H1 (cell line): ENCODE results near the gene METTL9. TPM values are rescaled to one million over a fixed set of nuclear protein-coding genes. Genes with fewer than 3 reads are reported as not detected.
"Not testable (repeated sequence)": the region's sequence is repeated elsewhere in the genome, so short reads cannot be mapped to it uniquely, and the experiment has no call there.

Experiments used
- CTCF ChIA-PET: fragments of 300-600 bp; sonication (Branson Sonifier 250); formaldehyde crosslinking; loops from one replicate; lab custom pipeline; 2021; ENCODE audit not compliant: partially characterized antibody; lab: Charles Lee
- POLR2A ChIA-PET: fragments of 300-600 bp; sonication (Branson Sonifier 250); formaldehyde crosslinking; loops from one replicate; lab custom pipeline; 2021; ENCODE audit warnings: inconsistent platforms; ENCODE audit not compliant: partially characterized antibody; lab: Charles Lee
- DNase-seq, 2 experiments: peaks; one replicate each; pipeline versions ENCODE4 v3.0.0 to v3.0.0-alpha.2; 2010 to 2022; ENCODE audit warnings: low spot score in 2 of 2, low read depth in 1 of 2, mixed read lengths in 1 of 2
- FAIRE-seq: peaks from 2 replicates; lab custom pipeline; 2011; peaks lifted over from hg19 to GRCh38; lab: Jason Lieb, UNC
- H2AFZ ChIP-seq: 2 replicates; pipeline ENCODE4 v1.8.1; 2012; ENCODE audit warnings: low read length, inconsistent platforms
- H2AK5ac ChIP-seq: 2 replicates; pipeline ENCODE4 v1.6.1; 2013; ENCODE audit warnings: low read depth, low read length
- H2BK120ac ChIP-seq: replicated peaks from 2 replicates; pipeline ENCODE3; 2013; ENCODE audit warnings: low read depth, low read length, inconsistent platforms
- H2BK12ac ChIP-seq: 2 replicates; pipeline ENCODE4 v1.6.1; 2013; ENCODE audit warnings: low read depth, low read length
- H2BK15ac ChIP-seq: 2 replicates; pipeline ENCODE4 v1.6.1; 2013; ENCODE audit warnings: low read length
- H2BK20ac ChIP-seq: 2 replicates; pipeline ENCODE4 v1.6.1; 2013; ENCODE audit warnings: low read length
- H2BK5ac ChIP-seq: 2 replicates; pipeline ENCODE4 v1.6.1; 2013; ENCODE audit warnings: low read depth, low read length
- H3K14ac ChIP-seq: 2 replicates; pipeline ENCODE4 v1.6.1; 2013; ENCODE audit warnings: inconsistent platforms; ENCODE audit not compliant: insufficient read length
- H3K18ac ChIP-seq: 2 replicates; pipeline ENCODE4 v1.6.1; 2013; ENCODE audit warnings: low read length; ENCODE audit errors: extremely low read depth
- H3K23ac ChIP-seq: 2 replicates; pipeline ENCODE4 v1.6.1; 2013; ENCODE audit warnings: inconsistent platforms; ENCODE audit not compliant: insufficient read length
- H3K23me2 ChIP-seq: 2 replicates; pipeline ENCODE4 v1.6.1; 2013; ENCODE audit warnings: low read depth, low read length
- H3K27ac ChIP-seq: 2 replicates; pipeline ENCODE4 v1.6.1; 2011; ENCODE audit warnings: low read depth, low read length, inconsistent platforms
- H3K27me3 ChIP-seq, 4 experiments: replicated peaks in 1 of 4; 1 replicate in 1 of 4; 2 replicates in 3 of 4; pipeline versions ENCODE4 v1.6.1 to v1.8.1; 2011 to 2013; ENCODE audit warnings: low read length in 3 of 4, mild to moderate bottlenecking in 3 of 4, inconsistent platforms in 2 of 4, mixed read lengths in 2 of 4, moderate library complexity in 1 of 4; ENCODE audit not compliant: control insufficient read depth in 3 of 4, insufficient read depth in 3 of 4; ENCODE audit errors: extremely low read depth in 1 of 4
- H3K36me3 ChIP-seq, 4 experiments: 2 replicates each; pipeline versions ENCODE4 v1.6.1 to v1.8.1; 2011 to 2013; ENCODE audit warnings: mild to moderate bottlenecking in 4 of 4, low read length in 3 of 4, moderate library complexity in 2 of 4, control low read depth in 1 of 4, inconsistent platforms in 1 of 4; ENCODE audit not compliant: insufficient read depth in 4 of 4, control insufficient read depth in 2 of 4
- H3K4ac ChIP-seq: replicated peaks from 2 replicates; pipeline ENCODE3; 2013; ENCODE audit warnings: low read length, low read depth, mixed read lengths, inconsistent platforms; ENCODE audit not compliant: insufficient read length
- H3K4me1 ChIP-seq, 4 experiments: replicated peaks in 1 of 4; 1 replicate in 1 of 4; 2 replicates in 3 of 4; pipeline versions ENCODE4 v1.6.1 to v1.8.1; 2011 to 2013; ENCODE audit warnings: low read length in 3 of 4, inconsistent platforms in 2 of 4, mixed read lengths in 1 of 4; ENCODE audit not compliant: insufficient read depth in 4 of 4, control insufficient read depth in 3 of 4
- H3K4me2 ChIP-seq, 2 experiments: 2 replicates each; pipeline versions ENCODE4 v1.6.1 to v1.8.1; 2011 to 2013; ENCODE audit warnings: low read depth in 2 of 2, low read length in 2 of 2, control low read depth in 1 of 2, inconsistent platforms in 1 of 2, mild to moderate bottlenecking in 1 of 2; ENCODE audit not compliant: insufficient read depth in 1 of 2
- H3K4me3 ChIP-seq, 4 experiments: fragments of 200-600, 300-600 bp in 1 of 4; sonication (generic), shearing (Covaris generic), sonication (Bioruptor Twin) in 1 of 4; 2 replicates each; pipeline versions ENCODE4 v1.5.1 to v1.8.1; 2011 to 2016; ENCODE audit warnings: low read length in 4 of 4, low read depth in 3 of 4, control low read depth in 2 of 4, inconsistent platforms in 2 of 4, mild to moderate bottlenecking in 2 of 4, mixed read lengths in 1 of 4, moderate library complexity in 1 of 4; ENCODE audit not compliant: insufficient read depth in 2 of 4; ENCODE audit errors: extremely low read depth in 1 of 4
- H3K56ac ChIP-seq: replicated peaks from 2 replicates; pipeline ENCODE3; 2013; ENCODE audit warnings: low read depth, mild to moderate bottlenecking, mixed read lengths, low read length, inconsistent platforms; ENCODE audit not compliant: insufficient read length
- H3K79me1 ChIP-seq: 2 replicates; pipeline ENCODE4 v1.6.1; 2013; ENCODE audit warnings: low read depth, low read length, control low read depth
- H3K79me2 ChIP-seq, 2 experiments: 2 replicates each; pipeline versions ENCODE4 v1.6.1 to v1.8.1; 2012 to 2013; ENCODE audit warnings: low read length in 2 of 2, mild to moderate bottlenecking in 2 of 2, inconsistent platforms in 1 of 2; ENCODE audit not compliant: insufficient read depth in 2 of 2, control insufficient read depth in 1 of 2
- H3K9ac ChIP-seq, 4 experiments: replicated peaks in 1 of 4; 1 replicate in 1 of 4; 2 replicates in 3 of 4; pipeline versions ENCODE4 v1.6.1 to v1.8.1; 2011 to 2013; ENCODE audit warnings: low read depth in 3 of 4, low read length in 3 of 4, control low read depth in 2 of 4, mild to moderate bottlenecking in 2 of 4, moderate library complexity in 2 of 4, inconsistent platforms in 1 of 4; ENCODE audit errors: extremely low read depth in 1 of 4
- H3K9me3 ChIP-seq, 2 experiments: 2 replicates each; pipeline versions ENCODE4 v1.6.1 to v1.8.1; 2012 to 2013; ENCODE audit warnings: mild to moderate bottlenecking in 2 of 2, moderate library complexity in 2 of 2, control low read depth in 1 of 2, inconsistent platforms in 1 of 2, low read depth in 1 of 2, low read length in 1 of 2, mixed read lengths in 1 of 2; ENCODE audit not compliant: insufficient read depth in 2 of 2
- H4K20me1 ChIP-seq, 2 experiments: replicated peaks in 1 of 2; 2 replicates each; pipeline versions ENCODE3 to v1.8.1; 2011 to 2013; ENCODE audit warnings: inconsistent platforms in 2 of 2, low read length in 2 of 2, mild to moderate bottlenecking in 1 of 2; ENCODE audit not compliant: insufficient read depth in 2 of 2, control insufficient read depth in 1 of 2
- H4K5ac ChIP-seq: 2 replicates; pipeline ENCODE4 v1.6.1; 2013; ENCODE audit warnings: low read length, low read depth, mixed read lengths, inconsistent platforms; ENCODE audit not compliant: insufficient read length
- H4K8ac ChIP-seq: 2 replicates; pipeline ENCODE4 v1.8.0; 2013; ENCODE audit warnings: mild to moderate bottlenecking, moderate library complexity, low read length, inconsistent platforms; ENCODE audit not compliant: insufficient read depth; ENCODE audit errors: extremely low read depth
- H4K91ac ChIP-seq: replicated peaks from 2 replicates; pipeline ENCODE3; 2013; ENCODE audit warnings: low read length, mixed read lengths, inconsistent platforms; ENCODE audit not compliant: insufficient read length
- WGBS, 2 experiments: shearing (Covaris generic) in 1 of 2; methylation state at CpG; one replicate each; pipeline versions ENCODE4 v1.1.6 to v1.1.7; 2013 to 2015; ENCODE audit warnings: low lambda C conversion rate in 2 of 2, mixed read lengths in 2 of 2, inconsistent platforms in 1 of 2, low coverage in 1 of 2, missing lambda C conversion rate in 1 of 2; ENCODE audit not compliant: insufficient replicate concordance in 2 of 2, insufficient coverage in 1 of 2, insufficient read length in 1 of 2; ENCODE audit errors: extremely low coverage in 1 of 2, missing lambda C conversion rate in 1 of 2; 5-methylcytosine and 5-hydroxymethylcytosine counted together
- polyA plus RNA-seq, 7 experiments: library from polyadenylated mRNA; depleted of rRNA in 3 of 7; stranded (reverse) in 5 of 7; unstranded in 2 of 7; fragments of >200 nt in 5 of 7; fragments of 200-250 nt in 2 of 7; gene quantifications; 1 replicate in 5 of 7; 2 replicates in 1 of 7; 4 replicates in 1 of 7; pipeline versions ENCODE4 v1.2.1 to v1.2.3, GENCODE V29; 2011 to 2013; ENCODE audit warnings: missing spikeins in 2 of 7, mixed read lengths in 2 of 7
- total RNA-seq: library from RNA; stranded (reverse); fragmentation: NEBNext Ultra II Directional; extraction: Animal tissue kit (Norgen Biotek cat#: 25700); gene quantifications from 2 replicates; pipeline ENCODE4 v1.2.1, GENCODE V29; 2021

The METTL9 gene
- total and polyA plus RNA-seq, 2 of the 8 experiments (the other 6 are each of a cell fraction or from before 2014, with no cell fraction given), result 45.4 to 112 TPM

- H3K27me3 ChIP-seq, H3K23ac ChIP-seq, H2AK5ac ChIP-seq, POLR2A ChIA-PET, H3K4me2 ChIP-seq, H2BK15ac ChIP-seq, H4K20me1 ChIP-seq, H3K14ac ChIP-seq, FAIRE-seq, H3K56ac ChIP-seq, H2BK5ac ChIP-seq, H2AFZ ChIP-seq, H2BK12ac ChIP-seq, H2BK120ac ChIP-seq, H3K9ac ChIP-seq, H3K4me1 ChIP-seq, H3K27ac ChIP-seq, H4K91ac ChIP-seq, H3K4me3 ChIP-seq, H4K8ac ChIP-seq, H3K23me2 ChIP-seq, DNase-seq, H3K79me2 ChIP-seq, H3K79me1 ChIP-seq, H3K36me3 ChIP-seq, H3K18ac ChIP-seq, H3K4ac ChIP-seq, H2BK20ac ChIP-seq, H3K9me3 ChIP-seq, H4K5ac ChIP-seq: not testable (repeated sequence)
- CTCF ChIA-PET, result interaction anchor here (1.1 to 1.8 kb wide), 4 partner anchors 9 to 1079 kb away, joined by 3 to 7 read pairs (median 4); no protein-coding TSS in a partner anchor
- 83% methylated on average over 1 of the region's 1 CpG; no CpG with 5 or more reads in 1 of the 2 experiments for WGBS, 2 experiments
Measured at GRCh38 chr16:21564367-21564766, 35.0 kb upstream of the METTL9 start.
